Gastroesophageal sphincter (tissue), 4 donors: ENCODE results near the gene RBM42. TPM values are rescaled to one million over a fixed set of nuclear protein-coding genes. Genes with fewer than 3 reads are reported as not detected.

ENCODE experiments used
- ATAC-seq: fragments of 150-250 bp; one replicate; pipeline ENCODE4 v1.9.1; 2016; ENCODE audit warnings: mild to moderate bottlenecking, moderate library complexity
- H3K27ac ChIP-seq, 4 donors: fragments of 200-600 bp; sonication (generic) in 3 of 4; 1 replicate in 3 of 4; 2 replicates in 1 of 4; pipeline ENCODE4 v1.5.1; 2016 to 2019
- H3K27me3 ChIP-seq: fragments of 200-600 bp; sonication (generic); one replicate; pipeline ENCODE4 v1.5.1; 2019
- H3K36me3 ChIP-seq, 2 donors: fragments of 200-600 bp; sonication (generic); one replicate each; pipeline ENCODE4 v1.5.1; 2019; ENCODE audit warnings: control low read depth in 1 of 2
- H3K4me1 ChIP-seq, 3 donors: fragments of 200-600 bp; sonication (generic); 1 replicate in 2 of 3; 2 replicates in 1 of 3; pipeline ENCODE4 v1.5.1; 2016 to 2019; ENCODE audit warnings: control low read depth in 2 of 3
- H3K4me3 ChIP-seq, 2 donors: fragments of 200-600 bp; sonication (generic); one replicate each; pipeline ENCODE4 v1.5.1; 2019; ENCODE audit warnings: mild to moderate bottlenecking in 1 of 2, moderate library complexity in 1 of 2
- H3K9me3 ChIP-seq, 3 donors: fragments of 200-600 bp; sonication (generic); one replicate each; pipeline ENCODE4 v1.5.1; 2017 to 2019; ENCODE audit warnings: control low read depth in 2 of 3
- CTCF ChIP-seq, 4 experiments: fragments of 200-600 bp in 2 of 4; fragments of 450-650 bp in 2 of 4; sonication (generic) in 1 of 4; IDR thresholded peaks; one replicate each; pipeline ENCODE4 v1.5.1; 2017 to 2019; ENCODE audit warnings: antibody characterized with exemption in 4 of 4, mild to moderate bottlenecking in 2 of 4, moderate library complexity in 2 of 4
- EP300 ChIP-seq: sonication (generic); formaldehyde crosslinking; IDR thresholded peaks from one replicate; pipeline ENCODE4 v1.6.1; 2017; ENCODE audit warnings: antibody characterized with exemption, mild to moderate bottlenecking
- POLR2A ChIP-seq, 2 donors: fragments of 450-650 bp; IDR thresholded peaks; one replicate each; pipeline ENCODE4 v1.6.1; 2017; ENCODE audit warnings: antibody characterized with exemption in 2 of 2, mild to moderate bottlenecking in 2 of 2, moderate library complexity in 1 of 2
- POLR2AphosphoS5 ChIP-seq: sonication (generic); formaldehyde crosslinking; IDR thresholded peaks from one replicate; pipeline ENCODE4 v1.6.1; 2017; ENCODE audit warnings: antibody characterized with exemption
- WGBS, 2 donors: methylation state at CpG; one replicate each; pipeline ENCODE4 v1.1.5; 2018; ENCODE audit warnings: low coverage in 1 of 2; 5-methylcytosine and 5-hydroxymethylcytosine counted together
- total RNA-seq, 4 donors: library from RNA; depleted of rRNA; stranded (reverse); fragments of >200 nt; gene quantifications; one replicate each; pipeline ENCODE4 v1.1.0, GENCODE V29; 2016

Gene RBM42
- total RNA-seq, 4 donors from 2014 or later, result 66.1 to 98.0 (median 72.8) TPM

- no peak for ATAC-seq
- H3K27ac ChIP-seq, result no peak overlapping the region
- peaks cover 5% of the 10 kb centered on the region for H3K27me3 ChIP-seq
- H3K4me3 ChIP-seq, result no peak overlapping the region
- no peaks in the 10 kb centered on the region for H3K36me3 ChIP-seq
- no peak for TF ChIP-seq EP300
- no peak for TF ChIP-seq POLR2A (IDR thresholded peaks at IDR 0.05)
- no peak for TF ChIP-seq CTCF (IDR thresholded peaks at IDR 0.05)
- TF ChIP-seq POLR2AphosphoS5, result no peak
- H3K4me1 ChIP-seq, result peaks cover 0 to 8% (median 5%) of the 10 kb centered on the region in 3 donors
- 73% methylated on average over 2 of the region's 3 CpGs for WGBS, 2 donors
- peaks cover 0 to 13% (median 0%) of the 10 kb centered on the region in 3 donors for H3K9me3 ChIP-seq
Measured at GRCh38 chr19:35607661-35608060, 21.2 kb upstream of the RBM42 start.

DNA sequence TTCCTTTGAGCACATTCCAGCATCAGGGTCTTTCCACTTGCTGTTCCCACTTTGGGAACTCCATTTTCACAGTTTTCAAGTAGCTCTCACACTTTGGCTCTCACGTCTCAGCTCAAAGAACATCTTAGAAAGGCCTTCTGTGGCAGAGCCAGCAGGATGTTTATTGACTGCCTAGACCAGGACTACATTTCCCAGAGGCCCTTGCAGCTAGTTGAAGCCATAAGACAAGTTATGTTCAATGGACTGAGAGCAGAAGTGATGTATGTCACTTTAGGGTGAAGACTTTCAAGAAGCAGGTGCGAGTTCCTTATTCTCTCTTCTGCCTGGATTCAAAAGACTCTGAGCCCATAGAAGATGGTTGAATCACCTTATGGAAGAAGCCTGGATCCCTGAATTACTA, 20.6 kb upstream of the RBM42 start:
- peaks cover 0 to 13% (median 0%) of the 10 kb centered on the region in 3 donors for H3K9me3 ChIP-seq
- H3K27me3 ChIP-seq, result peaks cover 3% of the 10 kb centered on the region
- WGBS, 2 donors, result 66 to 67% methylated on average over 2 of the region's 2 CpGs
- H3K4me3 ChIP-seq, result no peak overlapping the region
- no peak overlapping the region for H3K27ac ChIP-seq
- TF ChIP-seq EP300, result no peak
- no peak for TF ChIP-seq POLR2AphosphoS5
- no peak for TF ChIP-seq POLR2A (IDR thresholded peaks at IDR 0.05)
- TF ChIP-seq CTCF (IDR thresholded peaks at IDR 0.05), result no peak
- no peak for ATAC-seq
- peaks cover 0 to 14% (median 9%) of the 10 kb centered on the region in 3 donors for H3K4me1 ChIP-seq
- no peaks in the 10 kb centered on the region for H3K36me3 ChIP-seq

DNA sequence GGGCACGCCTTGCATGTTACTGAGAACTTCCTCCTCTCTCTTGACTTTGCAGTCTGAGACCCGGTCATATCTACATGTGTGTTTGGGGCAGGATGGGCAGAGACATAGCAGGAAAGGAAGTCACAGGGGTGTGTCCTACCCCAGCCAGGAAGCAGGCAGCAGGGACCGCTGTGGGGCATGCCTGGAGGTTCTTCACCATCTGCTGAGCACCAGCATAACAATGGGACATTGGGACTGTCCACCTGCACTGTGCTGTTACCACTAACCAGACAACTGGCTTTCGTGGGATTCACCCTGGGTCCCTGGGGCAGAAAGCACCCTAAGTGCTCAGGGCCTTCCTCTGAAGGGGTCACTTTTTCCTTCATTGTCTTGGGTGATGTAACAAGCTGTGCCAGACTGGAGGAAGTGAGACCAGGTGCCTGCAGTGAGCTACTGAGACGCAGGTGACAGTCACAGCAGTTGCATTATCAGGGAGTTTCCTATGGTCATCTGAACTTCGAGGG, 18.9 kb upstream of the RBM42 start:
- no peaks in the 10 kb centered on the region for H3K27me3 ChIP-seq
- 62 to 78% methylated on average over 2 to 5 of the region's 6 CpGs for WGBS, 2 donors
- H3K9me3 ChIP-seq, result peaks cover 0 to 13% (median 0%) of the 10 kb centered on the region in 3 donors
- no peak for ATAC-seq
- peaks cover 0 to 6% of the 10 kb centered on the region in 2 donors for H3K36me3 ChIP-seq
- peaks cover 0 to 18% (median 9%) of the 10 kb centered on the region in 3 donors for H3K4me1 ChIP-seq
- no peak for TF ChIP-seq EP300
- TF ChIP-seq CTCF (IDR thresholded peaks at IDR 0.05), result no peak
- TF ChIP-seq POLR2AphosphoS5, result no peak
- no peak for TF ChIP-seq POLR2A (IDR thresholded peaks at IDR 0.05)
- H3K4me3 ChIP-seq, result no peak overlapping the region
- H3K27ac ChIP-seq, result no peak overlapping the region

- H3K27me3 ChIP-seq, result no peaks in the 10 kb centered on the region
- peak overlapping the region; percentile 58 to 79 for H3K4me3 ChIP-seq
- H3K9me3 ChIP-seq, result peaks cover 0 to 10% (median 0%) of the 10 kb centered on the region in 3 donors
- TF ChIP-seq POLR2A (IDR thresholded peaks at IDR 0.05) (no peak), POLR2AphosphoS5 (no peak), EP300 (no peak), CTCF (IDR thresholded peaks at IDR 0.05) (no peak)
- H3K36me3 ChIP-seq, result peaks cover 0 to 29% of the 10 kb centered on the region in 2 donors
- WGBS, 2 donors, result 20 to 27% methylated on average over 4 to 9 of the region's 9 CpGs
- H3K27ac ChIP-seq, result peak overlapping the region in 3 of 4 donors; percentile 58 to 79 (median 78)
- no peak for ATAC-seq
- H3K4me1 ChIP-seq, result peaks cover 0 to 18% (median 9%) of the 10 kb centered on the region in 3 donors
Measured at GRCh38 chr19:35612224-35612558, 16.6 kb upstream of the RBM42 start.
